Stromal cell of bone marrow (primary cell): ENCODE results near the gene KDM8.

Source experiments
- DNase-seq: peaks from one replicate; pipeline ENCODE4 v3.0.0-alpha.2; 2012; ENCODE audit warnings: low read depth

The KDM8 gene

DNA sequence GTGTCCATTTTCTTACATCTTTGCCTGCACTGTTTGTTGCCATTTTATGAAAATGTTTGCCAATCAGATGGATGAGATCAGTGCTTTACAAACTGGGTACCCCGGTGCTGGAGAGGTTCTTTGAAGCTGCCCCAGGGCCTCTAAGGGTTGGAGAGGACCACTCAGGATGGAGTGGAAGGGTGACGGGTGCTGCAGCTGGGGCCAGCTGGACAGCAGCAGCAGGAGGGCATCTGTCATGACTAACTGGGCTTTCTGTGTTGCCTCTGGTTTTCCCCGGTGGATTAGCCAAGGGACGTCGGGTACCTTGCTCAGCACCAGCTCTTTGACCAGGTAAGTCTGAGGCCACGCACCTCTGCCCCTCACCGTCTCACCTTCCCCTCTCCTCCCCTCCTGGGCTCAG is 12.3 kb downstream of the KDM8 start:
- DNase-seq = no peak

- no peak for DNase-seq
Measured at GRCh38 chr16:27216297-27216885, 13.1 kb downstream of the KDM8 start.

GRCh38 chr16:27217256-27217655 is 13.9 kb downstream of the KDM8 start:
- DNase-seq = no peak

DNA sequence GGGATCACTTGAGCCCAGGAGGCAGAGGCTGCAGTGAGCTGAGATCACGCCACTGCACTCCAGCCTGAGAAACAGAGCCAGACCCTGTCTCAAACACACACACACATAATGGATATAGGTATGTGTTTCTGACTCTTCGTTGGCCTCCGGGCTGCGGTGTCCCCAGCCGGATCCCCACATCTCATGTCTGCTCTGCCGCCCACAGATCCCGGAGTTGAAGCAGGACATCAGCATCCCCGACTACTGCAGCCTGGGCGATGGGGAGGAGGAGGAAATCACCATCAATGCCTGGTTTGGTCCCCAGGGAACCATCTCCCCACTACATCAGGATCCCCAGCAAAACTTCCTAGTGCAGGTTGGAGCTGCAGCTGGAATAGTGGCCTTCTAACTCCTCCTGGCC is 15.4 kb downstream of the KDM8 start:
- no peak for DNase-seq

GRCh38 chr16:27219161-27219560 is 15.8 kb downstream of the KDM8 start:
- DNase-seq = no peak

DNA sequence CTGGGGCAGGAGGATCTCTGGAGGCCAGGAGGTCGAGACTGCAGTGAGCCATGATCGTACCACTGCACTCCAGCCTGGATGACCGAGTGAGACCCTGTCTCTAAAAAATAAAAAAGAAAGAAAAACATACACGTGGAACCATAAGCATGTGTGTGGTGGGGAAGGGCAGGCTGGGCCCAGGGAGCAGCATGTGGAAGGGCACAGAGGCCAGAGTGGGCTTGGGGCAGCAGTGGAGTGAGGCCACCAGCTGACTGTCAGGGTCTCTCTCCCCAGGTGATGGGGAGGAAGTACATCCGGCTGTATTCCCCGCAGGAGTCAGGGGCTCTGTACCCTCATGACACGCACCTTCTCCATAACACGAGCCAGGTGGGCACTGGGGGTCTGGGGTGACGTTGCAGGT is 16.8 kb downstream of the KDM8 start:
- DNase-seq = no peak

GRCh38 chr16:27220527-27220926 is 17.2 kb downstream of the KDM8 start:
- DNase-seq = no peak

GRCh38 chr16:27220991-27221390 is 17.7 kb downstream of the KDM8 start:
- DNase-seq = no peak

- no peak for DNase-seq
Measured at GRCh38 chr16:27221576-27222248, 18.4 kb downstream of the KDM8 start.

DNA sequence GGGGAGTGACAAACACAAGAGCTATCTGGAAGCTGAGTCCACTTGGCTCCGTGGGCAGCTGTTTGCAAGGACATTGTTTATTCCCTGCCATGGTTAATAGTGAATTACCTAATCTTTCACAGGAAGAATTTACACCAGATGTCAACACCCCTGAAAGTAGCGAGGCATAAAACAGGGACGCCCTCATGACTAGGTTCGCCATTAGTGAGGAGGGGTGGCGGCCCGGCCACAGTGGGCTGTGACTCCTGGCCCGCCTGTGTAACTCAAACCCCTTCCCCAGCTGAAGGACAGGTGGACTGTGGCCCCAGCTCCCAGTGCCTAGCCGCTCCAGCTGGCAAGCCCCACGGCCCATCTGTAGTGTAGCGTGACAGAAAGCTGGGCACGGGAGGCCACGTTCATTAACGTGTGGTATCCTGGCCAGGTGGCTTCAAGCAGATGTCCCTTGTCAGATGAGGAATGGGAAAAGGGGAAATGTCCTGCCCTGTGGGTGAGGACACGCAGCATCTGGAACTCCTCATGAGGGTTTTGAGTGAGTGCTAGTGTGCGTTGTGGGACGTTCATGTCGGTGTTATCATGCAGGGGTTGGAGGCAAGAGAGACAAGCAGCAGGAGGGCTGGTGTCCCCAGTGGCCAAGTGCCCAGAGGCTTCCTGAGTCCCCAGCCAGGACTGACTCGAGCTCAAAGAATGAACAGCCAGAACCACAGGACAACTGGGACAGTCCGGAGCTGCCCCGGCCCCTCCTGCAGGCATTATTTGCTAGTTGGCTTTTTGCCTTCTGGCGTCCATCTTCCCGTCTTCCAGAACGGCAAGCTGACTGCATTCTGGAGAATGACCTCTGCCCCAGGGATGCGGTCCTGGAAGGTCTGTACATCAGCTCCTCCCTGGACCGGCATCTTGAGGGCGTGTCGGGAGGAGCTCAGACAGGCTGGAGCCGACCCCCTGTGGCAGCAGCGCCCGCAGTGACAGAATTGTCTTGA is 19.2 kb downstream of the KDM8 start:
- no peak for DNase-seq

DNA sequence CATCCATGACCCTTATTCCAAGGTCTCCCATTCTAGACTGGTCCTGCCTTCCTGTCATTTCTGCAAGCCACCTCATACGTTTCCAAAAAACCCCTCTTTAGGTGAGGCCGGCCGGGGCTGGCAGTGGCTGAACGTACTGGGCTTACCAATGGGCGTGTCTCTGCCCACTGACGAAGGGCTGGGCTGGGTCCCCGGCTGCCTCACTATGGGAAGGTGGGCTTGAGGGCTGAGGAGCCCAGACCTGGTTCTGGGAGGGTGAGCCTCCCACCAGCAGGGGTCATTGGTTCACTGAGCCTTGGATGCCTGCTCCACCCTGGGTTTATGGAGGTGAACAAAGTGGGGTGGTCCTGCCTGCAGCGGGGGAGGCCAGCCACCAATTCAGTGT is 19.9 kb downstream of the KDM8 start:
- DNase-seq = no peak

GRCh38 chr16:27223701-27224100 is 20.4 kb downstream of the KDM8 start:
- no peak for DNase-seq

DNA sequence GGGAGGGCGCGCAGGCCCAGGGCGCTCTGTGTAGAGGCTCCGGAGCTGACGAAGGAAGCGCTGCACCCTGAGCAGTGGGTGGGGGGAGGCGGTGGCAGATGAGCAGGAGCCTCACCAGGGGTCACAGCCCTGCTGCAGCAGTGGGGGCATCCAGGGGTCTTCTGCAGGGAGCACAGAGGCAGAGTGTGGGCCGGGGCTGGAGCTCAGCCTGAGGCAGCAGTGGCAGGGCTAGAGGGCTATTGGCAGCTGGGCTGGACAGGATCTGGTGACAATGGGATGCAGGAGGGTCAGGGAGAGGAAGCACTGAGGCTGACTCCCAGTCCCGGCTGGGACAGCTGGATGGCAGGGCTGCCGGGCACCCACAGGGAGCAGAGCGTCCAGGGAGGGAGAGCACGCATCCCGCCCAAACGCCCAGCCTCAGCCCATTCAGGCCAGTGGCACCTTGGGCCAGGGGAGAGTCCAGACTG is 21.0 kb downstream of the KDM8 start:
- DNase-seq = no peak

DNA sequence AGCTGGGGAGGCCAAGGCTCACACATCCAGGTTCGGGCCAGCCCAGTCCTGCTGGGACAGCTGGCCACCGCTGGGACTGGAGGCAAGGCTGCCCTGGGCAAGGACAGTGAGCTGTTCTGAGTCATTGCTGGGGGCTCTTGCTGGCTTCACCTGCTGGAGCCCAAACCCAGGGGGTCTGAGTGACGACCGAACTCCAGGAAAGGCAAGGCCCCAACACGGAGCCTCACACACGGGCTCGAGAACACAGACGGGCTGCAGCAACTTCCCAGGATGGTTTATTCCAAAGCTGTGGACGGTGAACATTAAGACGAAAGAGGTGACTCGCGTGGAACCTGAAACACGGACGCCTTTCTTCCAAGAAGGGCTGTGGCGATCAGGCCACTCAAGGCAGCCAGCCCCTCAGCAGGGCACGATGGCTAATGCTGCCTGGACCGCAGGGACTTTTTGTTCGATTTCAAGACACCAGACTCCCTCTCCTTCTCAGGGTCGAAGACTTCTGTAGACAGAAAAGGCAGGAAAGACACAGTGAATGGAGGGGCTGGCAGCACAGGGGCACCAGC is 21.5 kb downstream of the KDM8 start:
- no peak for DNase-seq

DNA sequence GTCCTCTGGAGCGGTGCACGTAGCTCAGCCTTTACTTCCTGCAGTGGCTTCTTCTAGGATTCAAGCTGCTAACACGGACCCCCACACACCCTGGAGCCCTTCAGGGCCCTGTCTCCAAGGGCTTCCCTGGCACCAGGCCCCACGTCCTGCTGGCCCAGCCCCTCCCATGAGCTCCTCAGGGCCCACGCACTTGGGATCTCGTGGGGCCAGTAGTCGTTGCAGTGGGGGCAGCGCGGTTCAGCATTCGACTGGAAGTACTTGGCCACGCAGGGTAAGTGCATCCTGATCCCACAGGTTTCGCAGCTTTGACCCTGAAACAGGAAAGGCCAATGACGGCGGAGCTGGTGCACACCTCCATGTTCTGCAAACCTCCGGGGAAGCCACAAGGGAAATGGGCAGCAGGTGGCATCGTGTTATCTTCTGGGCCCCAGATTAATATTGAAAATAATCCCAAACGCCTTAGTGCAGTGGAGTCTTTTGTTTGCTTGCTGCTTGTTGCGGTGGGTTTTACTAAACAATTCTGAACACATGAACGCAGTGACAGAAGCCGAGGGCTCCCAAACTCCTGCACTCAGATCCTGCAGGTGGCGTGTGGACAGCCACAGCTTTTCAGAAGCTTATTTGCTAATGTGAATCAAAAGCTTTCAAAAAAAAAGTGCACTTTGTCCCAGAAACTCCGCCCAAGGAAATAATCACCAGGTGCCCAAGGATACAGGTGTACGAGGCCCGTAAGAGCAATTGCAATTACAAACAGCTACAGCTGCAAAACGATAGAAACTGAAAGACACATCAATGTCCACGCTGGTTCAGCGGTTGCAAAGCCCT is 22.4 kb downstream of the KDM8 start:
- DNase-seq = no peak

- no peak for DNase-seq
Measured at GRCh38 chr16:27226476-27226875, 23.1 kb downstream of the KDM8 start.

GRCh38 chr16:27226976-27227705 is 23.8 kb downstream of the KDM8 start:
- DNase-seq = no peak

DNA sequence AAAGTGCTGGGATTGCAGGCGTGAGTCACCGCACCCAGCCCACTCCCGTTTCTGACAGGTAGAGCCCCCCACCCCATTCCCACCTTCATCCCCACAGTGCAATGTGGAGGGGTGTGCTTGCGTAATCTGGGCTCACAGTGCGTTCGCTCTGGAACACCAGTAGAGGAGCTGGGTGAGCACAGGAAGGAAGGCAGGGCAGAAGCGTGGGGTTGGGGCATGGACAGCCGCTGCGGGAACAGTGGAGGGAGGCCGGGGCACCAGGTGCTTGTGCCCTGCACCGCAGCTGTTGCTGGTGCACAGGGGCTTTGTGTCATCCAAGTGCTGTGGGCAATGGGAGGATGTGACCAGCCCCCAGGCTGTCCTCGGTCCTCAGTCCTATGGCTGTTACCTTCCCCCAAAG is 24.7 kb downstream of the KDM8 start:
- no peak for DNase-seq

GRCh38 chr16:27228621-27229501 is 25.5 kb downstream of the KDM8 start:
- DNase-seq = no peak

GRCh38 chr16:27229891-27230470 is 26.7 kb downstream of the KDM8 start:
- DNase-seq = no peak
